GM19193 (cell line): ENCODE data around the gene FAM13C.

Source experiments
- POLR2A ChIP-seq: IDR thresholded peaks from 4 replicates; pipeline ENCODE4 v1.6.1; 2011; ENCODE audit not compliant: insufficient read depth, insufficient read length; ENCODE audit errors: extremely low read depth

FAM13C gene

DNA sequence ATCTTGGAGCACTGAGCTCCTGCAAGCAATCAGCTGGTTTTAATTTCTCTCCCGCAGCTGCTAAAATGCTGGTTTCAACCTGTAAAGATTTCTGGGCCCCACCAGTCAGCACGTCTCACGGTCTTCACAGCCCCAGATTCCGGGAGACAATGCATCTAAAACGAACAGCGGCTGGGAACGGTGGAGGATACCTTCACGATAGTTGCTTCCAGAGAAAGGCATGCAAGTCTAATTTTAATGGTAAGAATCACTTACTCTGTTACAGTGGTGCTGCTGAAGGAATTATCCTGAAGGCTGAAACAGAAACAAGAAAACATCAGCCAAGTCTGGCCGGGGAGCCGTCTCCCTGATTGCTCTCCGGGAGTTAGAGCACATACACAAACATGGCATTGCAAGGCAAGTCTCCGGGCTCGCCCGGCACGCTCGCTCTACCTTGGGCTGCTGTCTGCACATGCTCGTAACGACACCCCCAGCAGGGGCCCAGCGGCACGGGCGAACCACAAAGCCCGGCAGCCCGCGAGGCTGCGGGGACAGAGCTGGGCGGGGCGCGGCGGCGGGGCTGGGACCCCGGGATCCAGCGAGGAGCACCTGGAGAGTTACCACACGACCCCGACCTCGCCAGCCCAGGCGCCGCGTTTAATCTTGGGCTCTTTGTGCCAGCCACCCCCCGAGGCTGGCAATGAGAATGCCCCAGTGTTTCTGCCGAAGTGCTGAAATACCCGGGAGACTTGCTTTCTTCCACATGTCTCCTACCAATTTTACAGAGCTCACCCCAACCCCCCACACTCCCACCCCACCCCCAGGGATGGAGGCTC, at the start of gene FAM13C:
Gene FAM13C (minus strand): TSS at position 406 of the 815 bp plus-strand sequence. CDS start 89 bp downstream, at position 317.
- TF ChIP-seq POLR2A, result no peak

GRCh38 chr10:59405235-59405634, 42.9 kb upstream of the FAM13C start:
- TF ChIP-seq POLR2A, result no peak

DNA sequence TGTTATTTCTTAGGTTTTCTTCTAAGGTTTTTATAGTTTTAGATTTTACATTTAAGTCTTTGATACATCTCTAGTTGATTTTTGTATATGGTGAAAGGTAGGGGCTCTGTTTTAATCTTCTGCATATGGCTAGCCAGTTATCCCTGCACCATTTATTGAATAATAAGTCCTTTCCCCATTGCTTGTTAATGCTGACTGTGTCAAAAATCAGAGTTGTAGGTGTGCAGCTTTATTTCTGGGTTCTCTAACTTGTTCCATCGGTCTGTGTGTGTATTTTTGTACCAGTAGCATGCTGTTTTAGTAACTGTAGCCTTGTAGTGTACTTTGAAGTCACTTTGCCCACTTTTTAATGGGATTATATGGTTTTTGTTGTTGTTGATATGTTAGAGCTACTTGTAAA, 37.9 kb upstream of the FAM13C start:
- no peak for TF ChIP-seq POLR2A

DNA sequence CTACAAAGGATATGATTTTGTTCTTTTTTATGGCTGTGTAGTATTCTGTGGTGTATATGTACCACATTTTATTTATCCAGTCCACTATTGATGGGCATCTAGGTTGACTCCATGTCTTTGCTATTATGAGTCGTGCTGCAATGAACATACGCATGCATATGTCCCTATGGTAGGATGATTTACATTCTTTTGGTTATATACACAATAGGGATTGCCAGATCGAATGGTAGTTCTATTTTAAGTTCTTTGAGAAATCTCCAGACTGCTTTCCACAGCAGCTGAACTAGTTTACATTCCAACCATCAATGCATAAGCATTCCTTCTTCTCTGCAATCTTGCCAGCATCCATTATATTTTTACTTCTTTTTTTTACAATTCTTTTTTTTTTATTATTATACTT, 35.6 kb upstream of the FAM13C start:
- TF ChIP-seq POLR2A, result no peak

- no peak for TF ChIP-seq POLR2A
Measured at GRCh38 chr10:59395984-59396383, 33.6 kb upstream of the FAM13C start.

GRCh38 chr10:59393349-59393748, 31.0 kb upstream of the FAM13C start:
- no peak for TF ChIP-seq POLR2A

DNA sequence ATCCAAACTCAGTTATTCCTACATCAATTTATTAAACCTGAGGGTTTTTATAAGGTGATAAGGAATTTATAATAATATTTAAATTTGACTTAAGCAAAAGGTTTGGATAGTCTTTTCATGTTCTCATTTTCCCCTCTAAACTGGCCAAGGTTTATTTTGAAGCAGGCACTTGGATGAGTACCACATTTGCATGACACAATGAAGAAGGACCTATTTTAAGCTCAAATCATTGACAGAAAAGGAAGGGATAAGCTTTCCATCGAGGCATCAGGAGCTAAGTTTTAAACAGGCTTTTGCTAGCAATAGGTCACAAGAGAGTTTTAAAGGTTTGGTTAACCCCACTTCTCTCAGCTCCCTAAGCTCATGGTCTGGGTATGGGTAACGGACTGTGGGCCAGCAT, 28.7 kb upstream of the FAM13C start:
- no peak for TF ChIP-seq POLR2A

- TF ChIP-seq POLR2A, result no peak
Measured at GRCh38 chr10:59388671-59388976, 26.3 kb upstream of the FAM13C start.

- no peak for TF ChIP-seq POLR2A
Measured at GRCh38 chr10:59387951-59388670, 25.8 kb upstream of the FAM13C start.

DNA sequence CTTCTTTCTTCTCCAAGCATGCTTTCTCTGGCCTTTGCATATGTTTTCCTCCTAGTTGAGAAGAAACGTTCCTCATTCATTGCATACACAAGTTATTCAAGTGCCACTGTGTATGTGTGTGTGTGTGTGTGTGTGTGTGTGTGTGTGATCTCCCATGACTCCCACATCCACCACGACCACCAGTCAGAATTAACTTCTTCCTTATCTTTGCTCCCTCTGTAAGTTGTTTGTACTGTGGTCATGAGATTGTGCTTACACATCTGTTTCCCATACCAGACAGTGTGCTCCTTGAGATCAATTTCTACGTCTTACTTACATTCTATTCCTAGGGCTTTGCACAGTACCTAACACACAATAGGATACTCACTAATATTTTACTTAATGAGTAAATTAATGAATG, 22.4 kb upstream of the FAM13C start:
- no peak for TF ChIP-seq POLR2A

GRCh38 chr10:59383908-59384307, 21.6 kb upstream of the FAM13C start:
- no peak for TF ChIP-seq POLR2A

GRCh38 chr10:59383436-59383835, 21.1 kb upstream of the FAM13C start:
- TF ChIP-seq POLR2A, result no peak

GRCh38 chr10:59382831-59383295, 20.5 kb upstream of the FAM13C start:
- no peak for TF ChIP-seq POLR2A

DNA sequence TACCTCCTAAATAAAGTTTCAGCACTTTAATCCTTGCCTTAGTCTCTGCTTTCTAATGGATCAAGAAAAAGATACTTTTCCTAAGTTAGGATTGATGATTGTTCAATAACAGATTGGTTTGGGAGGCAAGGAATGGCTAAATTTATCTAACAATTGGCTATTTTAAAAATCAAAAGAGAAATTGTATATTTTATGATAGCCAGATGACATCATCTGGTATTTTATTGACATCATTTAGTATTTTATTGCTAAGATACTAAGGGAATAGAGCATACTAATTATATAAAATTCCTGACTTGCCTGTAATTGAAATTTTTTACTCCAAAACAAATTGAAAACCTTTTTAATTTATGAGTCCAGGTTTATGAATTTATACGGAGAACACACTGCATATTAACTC, 19.3 kb upstream of the FAM13C start:
- TF ChIP-seq POLR2A, result no peak

DNA sequence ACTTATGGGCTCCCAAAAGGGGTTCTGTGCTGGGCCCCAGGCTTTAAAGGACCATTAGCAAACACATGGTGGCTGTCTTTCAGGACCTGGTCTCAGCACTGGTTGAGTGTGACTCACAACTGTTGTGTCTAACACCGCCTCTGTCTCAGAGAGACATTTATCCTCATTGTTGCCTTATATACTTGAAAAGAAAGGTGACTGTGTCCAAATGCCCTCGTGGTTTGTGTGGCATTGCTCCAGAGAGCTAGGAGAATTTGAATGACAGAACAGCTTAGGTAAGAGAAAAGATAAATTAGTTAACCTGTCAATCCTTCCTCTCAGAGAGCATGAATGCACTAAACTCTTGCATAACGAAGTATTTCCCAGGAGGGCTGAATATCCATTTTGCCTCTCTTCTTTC, 14.5 kb upstream of the FAM13C start:
- no peak for TF ChIP-seq POLR2A

DNA sequence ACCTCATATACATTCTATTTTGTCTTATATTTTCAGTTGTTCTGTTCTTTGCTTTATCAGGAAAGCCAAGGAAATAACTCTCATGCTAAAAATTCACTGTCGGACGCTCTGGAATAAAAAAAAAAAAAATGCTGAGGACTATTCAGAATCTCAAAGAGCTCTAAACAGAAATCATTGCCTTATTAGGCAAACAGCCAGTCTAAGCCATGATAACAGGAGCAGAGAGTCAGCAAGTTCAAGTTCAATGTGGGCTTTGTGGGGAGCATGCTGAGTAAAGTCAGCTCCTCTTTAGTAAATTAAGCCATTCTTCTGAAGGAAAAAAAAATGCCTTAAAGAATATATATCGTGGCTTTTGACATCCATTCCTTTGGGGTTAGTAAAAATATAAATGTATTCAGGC, 13.6 kb upstream of the FAM13C start:
- TF ChIP-seq POLR2A, result no peak
